HUES64 (cell line): Measurements from ENCODE around the gene QPCTL.
"Not testable (repeated sequence)": the region's sequence is repeated elsewhere in the genome, so short reads cannot be mapped to it uniquely, and the experiment has no call there.

Experiments
- H3K27ac ChIP-seq: 2 replicates; pipeline ENCODE4 v1.7.0; 2013; ENCODE audit warnings: low read depth, low read length, inconsistent platforms
- H3K27me3 ChIP-seq: 2 replicates; pipeline ENCODE4 v1.6.1; 2013; ENCODE audit warnings: mild to moderate bottlenecking, low read length; ENCODE audit not compliant: insufficient read depth
- H3K36me3 ChIP-seq: 2 replicates; pipeline ENCODE4 v1.6.1; 2013; ENCODE audit warnings: mild to moderate bottlenecking, low read length; ENCODE audit not compliant: insufficient read depth
- H3K4me1 ChIP-seq: 2 replicates; pipeline ENCODE4 v1.6.1; 2013; ENCODE audit warnings: mild to moderate bottlenecking, low read length, moderate library complexity; ENCODE audit not compliant: insufficient read depth
- H3K4me3 ChIP-seq: 2 replicates; pipeline ENCODE4 v1.5.1; 2013; ENCODE audit warnings: mild to moderate bottlenecking, low read length, moderate library complexity
- H3K9ac ChIP-seq: 2 replicates; pipeline ENCODE4 v1.6.1; 2013; ENCODE audit warnings: mild to moderate bottlenecking, low read depth, low read length
- H3K9me3 ChIP-seq: 2 replicates; pipeline ENCODE4 v1.6.1; 2013; ENCODE audit warnings: low read depth, low read length; ENCODE audit not compliant: insufficient read depth
- WGBS: fragments of 150-250, 120-280 bp; methylation state at CpG from one replicate; pipeline ENCODE4 v1.1.7; 2013; ENCODE audit warnings: missing lambda C conversion rate; 5-methylcytosine and 5-hydroxymethylcytosine counted together

Gene QPCTL

GRCh38 chr19:45677351-45678230 is 14.9 kb upstream of the QPCTL start:
- Histone ChIP-seq H3K9ac (peak overlapping the region; percentile 16; the same call in 1 of the 2 replicates), H3K4me1 (no peaks in the 10 kb centered on the region), H3K27me3 (peaks cover 27% of the 10 kb centered on the region), H3K9me3 (no peaks in the 10 kb centered on the region), H3K36me3 (no peaks in the 10 kb centered on the region), H3K4me3 (peak overlapping the region; percentile 65), H3K27ac (peak overlapping the region; percentile 1; the same call in 1 of the 2 replicates)
- WGBS, result 3% methylated on average over 49 of the region's 49 CpGs

GRCh38 chr19:45681391-45682015 is 11.0 kb upstream of the QPCTL start:
- peak overlapping the region; percentile 36; the same call in 1 of the 2 replicates for H3K9ac ChIP-seq
- H3K36me3 ChIP-seq, result peaks cover 27% of the 10 kb centered on the region
- H3K27me3 ChIP-seq, result peaks cover 26% of the 10 kb centered on the region
- WGBS, result 10% methylated on average over 51 of the region's 51 CpGs
- peak overlapping the region; percentile 49 for H3K4me3 ChIP-seq
- no peaks in the 10 kb centered on the region for H3K9me3 ChIP-seq
- no peak overlapping the region for H3K27ac ChIP-seq
- H3K4me1 ChIP-seq, result no peaks in the 10 kb centered on the region

- H3K9ac ChIP-seq, result no peak overlapping the region
- H3K36me3 ChIP-seq, result peaks cover 31% of the 10 kb centered on the region
- WGBS, result 81% methylated on average over 8 of the region's 8 CpGs
- H3K4me1 ChIP-seq, result no peaks in the 10 kb centered on the region
- H3K27me3 ChIP-seq, result peaks cover 21% of the 10 kb centered on the region
- no peak overlapping the region for H3K27ac ChIP-seq
- peak overlapping the region; percentile 49; the same call in 1 of the 2 replicates for H3K4me3 ChIP-seq
- no peaks in the 10 kb centered on the region for H3K9me3 ChIP-seq
Observed at GRCh38 chr19:45682117-45682516, 10.3 kb upstream of the QPCTL start.

GRCh38 chr19:45682908-45683307 is 9.6 kb upstream of the QPCTL start:
- Histone ChIP-seq H3K4me1 (no peaks in the 10 kb centered on the region), H3K27ac (no peak overlapping the region), H3K9me3 (no peaks in the 10 kb centered on the region), H3K4me3 (no peak overlapping the region), H3K9ac (no peak overlapping the region), H3K27me3 (peaks cover 16% of the 10 kb centered on the region), H3K36me3 (peaks cover 39% of the 10 kb centered on the region)
- WGBS, result 80% methylated on average over 5 of the region's 5 CpGs

- H3K4me1 ChIP-seq, H3K9me3 ChIP-seq, H3K27ac ChIP-seq, H3K9ac ChIP-seq, H3K4me3 ChIP-seq, H3K27me3 ChIP-seq: not testable (repeated sequence)
- WGBS, result 90% methylated on average over 11 of the region's 11 CpGs
- H3K36me3 ChIP-seq, result peaks cover 56% of the 10 kb centered on the region
Observed at GRCh38 chr19:45685045-45685444, 7.4 kb upstream of the QPCTL start.

- H3K36me3 ChIP-seq, result peaks cover 56% of the 10 kb centered on the region
- 92% methylated on average over 9 of the region's 9 CpGs for WGBS
- no peak overlapping the region for H3K9ac ChIP-seq
- no peak overlapping the region for H3K27ac ChIP-seq
- no peak overlapping the region for H3K4me3 ChIP-seq
- no peaks in the 10 kb centered on the region for H3K27me3 ChIP-seq
- peaks cover 3% of the 10 kb centered on the region; the same call in 1 of the 2 replicates for H3K4me1 ChIP-seq
- no peaks in the 10 kb centered on the region for H3K9me3 ChIP-seq
Observed at GRCh38 chr19:45687599-45687998, 4.9 kb upstream of the QPCTL start.

- Histone ChIP-seq H3K27ac (peak within 1 kb of the TSS; percentile 84), H3K36me3 (peaks cover 55% of the 10 kb centered on the region), H3K27me3 (no peaks in the 10 kb centered on the region), H3K9me3 (no peaks in the 10 kb centered on the region), H3K4me3 (peak within 1 kb of the TSS; percentile 77), H3K9ac (peak within 1 kb of the TSS; percentile 91), H3K4me1 (peaks cover 3% of the 10 kb centered on the region; the same call in 1 of the 2 replicates)
- under 1% methylated on average over 36 of the region's 36 CpGs for WGBS
Observed at GRCh38 chr19:45691516-45692186, 815 bp upstream of the QPCTL start, which contains the start of gene SNRPD2. Gene SNRPD2 (minus strand): TSS chr19:45691953. CDS start chr19:45691888, 65 bp downstream.

- Histone ChIP-seq H3K9ac (peak overlapping the region; percentile 85), H3K9me3 (no peaks in the 10 kb centered on the region), H3K27ac (peak overlapping the region; percentile 84), H3K36me3 (peaks cover 54% of the 10 kb centered on the region), H3K4me1 (peaks cover 3% of the 10 kb centered on the region; the same call in 1 of the 2 replicates), H3K27me3 (no peaks in the 10 kb centered on the region), H3K4me3 (peak overlapping the region; percentile 77)
- WGBS, result 6% methylated on average over 15 of the region's 22 CpGs
Observed at GRCh38 chr19:45693106-45693788, 781 bp downstream of the QPCTL start.

- no peaks in the 10 kb centered on the region for H3K27me3 ChIP-seq
- 97% methylated on average over 7 of the region's 7 CpGs for WGBS
- H3K36me3 ChIP-seq, result peaks cover 60% of the 10 kb centered on the region
- H3K27ac ChIP-seq, result no peak overlapping the region
- no peak overlapping the region for H3K9ac ChIP-seq
- H3K9me3 ChIP-seq, result no peaks in the 10 kb centered on the region
- no peaks in the 10 kb centered on the region for H3K4me1 ChIP-seq
- H3K4me3 ChIP-seq, result no peak overlapping the region
Observed at GRCh38 chr19:45701676-45702075, 9.2 kb downstream of the QPCTL start.

GRCh38 chr19:45705115-45705514 is 12.6 kb downstream of the QPCTL start:
- Histone ChIP-seq H3K9me3 (no peaks in the 10 kb centered on the region), H3K36me3 (peaks cover 34% of the 10 kb centered on the region), H3K4me3 (no peak overlapping the region), H3K9ac (no peak overlapping the region), H3K27me3 (no peaks in the 10 kb centered on the region), H3K4me1 (no peaks in the 10 kb centered on the region), H3K27ac (no peak overlapping the region)
- WGBS, result 88% methylated on average over 9 of the region's 9 CpGs
